Measurements from ENCODE around the gene CNDP1. TPM values are rescaled to one million over a fixed set of nuclear protein-coding genes. Genes with fewer than 3 reads are reported as not detected.
A peak's percentile ranks its signal among the peaks of the same experiment; 100 is the strongest.

CNDP1 gene
- total and polyA plus RNA-seq, 4 donors = 0.61 to 2.4 (median 1.2) TPM

DNA sequence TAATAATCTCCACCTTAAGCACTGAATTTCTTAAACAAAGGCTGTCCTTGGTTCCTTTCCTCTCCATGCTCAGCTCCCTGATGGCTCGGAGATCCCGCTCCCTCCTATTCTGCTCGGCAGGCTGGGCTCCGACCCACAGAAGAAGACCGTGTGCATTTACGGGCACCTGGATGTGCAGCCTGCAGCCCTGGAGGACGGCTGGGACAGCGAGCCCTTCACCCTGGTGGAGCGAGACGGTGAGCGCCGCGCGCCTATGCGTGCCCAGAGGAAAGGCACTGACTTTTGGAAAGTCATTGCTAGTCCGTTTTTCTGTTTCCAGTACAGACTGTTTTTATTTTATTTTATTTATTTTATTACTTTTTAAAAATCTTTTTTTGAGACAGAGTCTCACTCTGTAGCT, 28.5 kb upstream of the CNDP1 start:
- peaks cover 82% of the 10 kb centered on the region for H3K36me3 ChIP-seq (ENCODE audit: control insufficient read depth, insufficient read depth, low read length)
- WGBS (ENCODE audit: insufficient coverage) = 88% methylated on average over 8 of the region's 16 CpGs
- peaks cover 18% of the 10 kb centered on the region for H3K4me1 ChIP-seq (ENCODE audit: control insufficient read depth, insufficient read depth, low read length)
- H3K4me3 ChIP-seq (ENCODE audit: low read depth, low read length) = no peak overlapping the region
- no peaks in the 10 kb centered on the region for H3K27me3 ChIP-seq (ENCODE audit: control insufficient read depth, insufficient read depth, low read length)
- no peak for DNase-seq (ENCODE audit: low read depth in 4 of 6, low spot score in 6 of 6)
- no peak overlapping the region for H3K27ac ChIP-seq (ENCODE audit: low read depth, low read length)
- H3K9me3 ChIP-seq (ENCODE audit: control insufficient read depth, insufficient read depth, low read length) = no peaks in the 10 kb centered on the region

DNA sequence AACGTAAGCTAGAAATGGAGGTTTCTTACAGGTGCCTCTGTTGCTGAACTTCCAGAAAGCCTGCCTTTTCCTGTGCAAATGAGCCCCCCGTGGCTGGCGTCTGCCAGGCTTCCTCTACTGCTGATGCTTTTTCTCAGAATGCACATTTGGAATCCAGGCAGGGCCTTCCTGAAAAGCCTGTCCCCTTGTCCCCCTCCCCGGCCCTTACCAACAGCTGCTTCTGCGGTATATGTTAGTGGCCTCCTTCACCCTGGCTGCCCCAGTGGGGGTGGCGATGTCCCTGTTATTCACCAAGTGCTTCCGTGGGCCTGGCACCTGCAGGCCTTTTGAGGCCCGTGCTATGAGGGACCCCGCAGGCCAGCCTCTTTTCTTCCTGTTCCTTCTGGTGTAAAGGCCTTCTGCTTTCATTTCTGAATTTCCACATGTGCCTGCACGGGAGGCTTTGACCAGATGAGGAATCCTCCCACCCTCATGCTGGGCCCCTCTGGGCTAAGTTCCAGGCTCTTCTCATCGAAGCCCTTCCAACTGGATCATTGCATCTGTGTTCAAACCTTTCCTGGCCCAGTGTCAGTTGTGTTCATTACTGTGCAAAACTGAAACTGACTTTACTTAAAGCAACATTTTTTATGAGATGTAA, 27.7 kb upstream of the CNDP1 start:
- 31% methylated on average over 11 of the region's 11 CpGs for WGBS (ENCODE audit: insufficient coverage)

DNA sequence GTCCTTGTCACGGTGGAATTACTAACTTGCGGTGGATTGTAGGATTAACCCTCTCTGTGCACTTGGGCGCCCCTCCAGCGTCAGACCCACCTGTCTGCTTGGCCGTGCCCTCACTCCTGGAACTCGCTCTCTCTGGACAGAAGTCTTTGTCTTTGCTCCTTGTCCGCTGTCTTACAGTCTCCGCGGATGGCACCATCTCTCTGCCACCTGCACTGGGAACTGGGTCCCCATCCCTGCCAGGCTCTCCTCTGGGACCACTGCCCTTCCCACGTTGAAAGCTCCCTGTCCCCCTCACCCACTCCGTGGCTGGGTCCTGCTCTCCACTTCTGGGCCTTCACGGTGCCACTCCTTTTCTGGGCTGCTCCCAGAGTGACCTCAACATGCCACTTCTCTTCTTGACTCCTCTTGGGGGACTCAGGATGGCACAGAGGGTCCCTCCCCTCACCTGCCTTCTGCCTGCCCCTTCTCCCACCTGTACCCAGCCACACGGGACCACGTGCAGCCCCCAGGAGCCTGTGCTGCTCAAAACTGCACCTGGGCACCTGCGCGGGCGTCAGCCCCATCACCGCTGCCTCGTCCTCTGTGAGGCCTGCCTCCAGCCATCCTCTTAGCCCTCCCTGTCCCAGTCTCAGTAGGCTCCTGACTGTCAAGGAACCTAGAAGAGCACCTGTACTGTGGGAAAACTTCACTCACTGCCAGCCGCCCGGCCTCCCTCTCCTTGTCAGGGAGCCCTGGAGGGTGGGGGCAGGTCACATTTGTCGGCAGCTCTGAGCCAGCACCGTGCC, 27.0 kb upstream of the CNDP1 start:
- H3K27ac ChIP-seq (ENCODE audit: low read depth, low read length) = no peak overlapping the region

More for the DNA sequence above, 27.7 kb upstream of the CNDP1 start:
- no peaks in the 10 kb centered on the region for H3K9me3 ChIP-seq (ENCODE audit: control insufficient read depth, insufficient read depth, low read length)
- DNase-seq (ENCODE audit: low read depth in 4 of 6, low spot score in 6 of 6) = peak in 3 of 6 donors; percentile 14 to 75 (median 25)
- no peak overlapping the region for H3K4me3 ChIP-seq (ENCODE audit: low read depth, low read length)
- H3K27me3 ChIP-seq (ENCODE audit: control insufficient read depth, insufficient read depth, low read length) = no peaks in the 10 kb centered on the region
- H3K27ac ChIP-seq (ENCODE audit: low read depth, low read length) = no peak overlapping the region
- H3K36me3 ChIP-seq (ENCODE audit: control insufficient read depth, insufficient read depth, low read length) = peaks cover 83% of the 10 kb centered on the region
- peaks cover 18% of the 10 kb centered on the region for H3K4me1 ChIP-seq (ENCODE audit: control insufficient read depth, insufficient read depth, low read length)

DNA sequence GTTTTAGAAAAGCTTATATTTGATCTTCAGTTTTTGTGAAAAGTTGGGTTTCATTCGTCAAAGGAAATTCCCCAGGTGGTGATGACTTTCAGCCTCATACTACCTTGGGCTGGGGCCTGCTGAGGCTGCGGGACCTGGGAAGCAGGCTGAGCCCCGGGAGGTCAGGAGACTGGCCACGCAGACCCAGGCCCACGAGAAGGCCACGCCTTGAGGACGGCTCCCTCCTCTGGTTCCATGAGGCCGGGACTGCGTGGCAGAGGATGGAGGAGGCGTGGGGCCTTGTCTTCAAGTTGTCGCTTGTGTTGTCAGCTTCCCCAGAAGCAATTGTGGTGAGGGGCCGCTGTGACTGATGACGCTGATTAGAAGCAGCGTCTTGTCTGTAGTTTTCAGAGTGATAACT, 26.4 kb upstream of the CNDP1 start:
- no peak for DNase-seq (ENCODE audit: low read depth in 4 of 6, low spot score in 6 of 6)
- WGBS (ENCODE audit: insufficient coverage) = 95% methylated on average over 14 of the region's 14 CpGs
- Histone ChIP-seq H3K27me3 (ENCODE audit: control insufficient read depth, insufficient read depth, low read length) (no peaks in the 10 kb centered on the region), H3K9me3 (ENCODE audit: control insufficient read depth, insufficient read depth, low read length) (no peaks in the 10 kb centered on the region), H3K4me1 (ENCODE audit: control insufficient read depth, insufficient read depth, low read length) (peaks cover 29% of the 10 kb centered on the region), H3K36me3 (ENCODE audit: control insufficient read depth, insufficient read depth, low read length) (peaks cover 85% of the 10 kb centered on the region), H3K4me3 (ENCODE audit: low read depth, low read length) (no peak overlapping the region), H3K27ac (ENCODE audit: low read depth, low read length) (no peak overlapping the region)

More for the DNA sequence above, 27.0 kb upstream of the CNDP1 start:
- H3K4me3 ChIP-seq (ENCODE audit: low read depth, low read length) = no peak overlapping the region
- peaks cover 83% of the 10 kb centered on the region for H3K36me3 ChIP-seq (ENCODE audit: control insufficient read depth, insufficient read depth, low read length)
- H3K4me1 ChIP-seq (ENCODE audit: control insufficient read depth, insufficient read depth, low read length) = peaks cover 23% of the 10 kb centered on the region
- WGBS (ENCODE audit: insufficient coverage) = 75% methylated on average over 23 of the region's 23 CpGs
- no peak for DNase-seq (ENCODE audit: low read depth in 4 of 6, low spot score in 6 of 6)
- no peaks in the 10 kb centered on the region for H3K9me3 ChIP-seq (ENCODE audit: control insufficient read depth, insufficient read depth, low read length)
- no peaks in the 10 kb centered on the region for H3K27me3 ChIP-seq (ENCODE audit: control insufficient read depth, insufficient read depth, low read length)

DNA sequence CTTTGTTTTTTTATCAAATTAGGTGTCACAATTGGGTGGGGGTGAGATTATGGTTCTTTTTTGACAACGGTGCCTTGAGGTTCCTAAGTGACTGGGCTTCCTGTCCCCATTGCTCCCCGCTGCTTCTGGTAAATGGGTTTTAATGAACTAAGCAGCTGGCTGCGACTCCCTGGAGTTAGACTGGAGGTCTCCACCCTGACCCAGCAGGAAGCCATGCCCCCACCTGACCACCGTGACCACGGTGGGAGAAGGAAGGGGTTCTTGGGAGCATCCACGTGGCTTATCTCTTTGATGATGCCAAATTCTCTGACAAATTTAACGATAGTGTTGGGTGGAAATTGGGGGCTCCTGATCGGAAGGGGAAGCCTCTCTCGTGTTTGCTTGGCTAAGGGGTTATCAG, 25.9 kb upstream of the CNDP1 start:
- Histone ChIP-seq H3K4me1 (ENCODE audit: control insufficient read depth, insufficient read depth, low read length) (peaks cover 30% of the 10 kb centered on the region), H3K27me3 (ENCODE audit: control insufficient read depth, insufficient read depth, low read length) (no peaks in the 10 kb centered on the region), H3K36me3 (ENCODE audit: control insufficient read depth, insufficient read depth, low read length) (peaks cover 89% of the 10 kb centered on the region), H3K4me3 (ENCODE audit: low read depth, low read length) (no peak overlapping the region), H3K9me3 (ENCODE audit: control insufficient read depth, insufficient read depth, low read length) (no peaks in the 10 kb centered on the region), H3K27ac (ENCODE audit: low read depth, low read length) (no peak overlapping the region)
- 92% methylated on average over 8 of the region's 9 CpGs for WGBS (ENCODE audit: insufficient coverage)
- DNase-seq (ENCODE audit: low read depth in 4 of 6, low spot score in 6 of 6) = no peak

DNA sequence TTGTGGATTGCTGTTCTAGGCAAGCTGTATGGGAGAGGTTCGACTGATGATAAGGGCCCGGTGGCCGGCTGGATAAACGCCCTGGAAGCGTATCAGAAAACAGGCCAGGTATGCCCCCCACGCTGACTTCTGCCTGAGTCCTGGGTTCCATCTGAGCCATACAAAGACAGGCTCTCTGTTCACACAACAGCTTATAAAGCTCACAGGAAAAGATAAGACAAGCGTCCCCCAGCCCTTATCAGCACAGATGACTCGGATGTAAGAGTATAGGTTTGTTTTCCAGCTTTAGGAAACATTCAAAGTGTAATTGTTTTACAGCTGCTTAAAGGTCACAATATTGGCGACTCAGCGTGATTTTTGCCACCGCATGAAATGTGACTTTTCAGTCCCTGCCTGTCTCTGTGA, 25.5 kb upstream of the CNDP1 start:
- H3K4me3 ChIP-seq (ENCODE audit: low read depth, low read length) = no peak overlapping the region
- H3K27ac ChIP-seq (ENCODE audit: low read depth, low read length) = no peak overlapping the region
- DNase-seq (ENCODE audit: low read depth in 4 of 6, low spot score in 6 of 6) = no peak
- H3K36me3 ChIP-seq (ENCODE audit: control insufficient read depth, insufficient read depth, low read length) = peaks cover 89% of the 10 kb centered on the region
- no peaks in the 10 kb centered on the region for H3K27me3 ChIP-seq (ENCODE audit: control insufficient read depth, insufficient read depth, low read length)
- H3K9me3 ChIP-seq (ENCODE audit: control insufficient read depth, insufficient read depth, low read length) = no peaks in the 10 kb centered on the region
- peaks cover 30% of the 10 kb centered on the region for H3K4me1 ChIP-seq (ENCODE audit: control insufficient read depth, insufficient read depth, low read length)
- WGBS (ENCODE audit: insufficient coverage) = 92% methylated on average over 9 of the region's 11 CpGs

DNA sequence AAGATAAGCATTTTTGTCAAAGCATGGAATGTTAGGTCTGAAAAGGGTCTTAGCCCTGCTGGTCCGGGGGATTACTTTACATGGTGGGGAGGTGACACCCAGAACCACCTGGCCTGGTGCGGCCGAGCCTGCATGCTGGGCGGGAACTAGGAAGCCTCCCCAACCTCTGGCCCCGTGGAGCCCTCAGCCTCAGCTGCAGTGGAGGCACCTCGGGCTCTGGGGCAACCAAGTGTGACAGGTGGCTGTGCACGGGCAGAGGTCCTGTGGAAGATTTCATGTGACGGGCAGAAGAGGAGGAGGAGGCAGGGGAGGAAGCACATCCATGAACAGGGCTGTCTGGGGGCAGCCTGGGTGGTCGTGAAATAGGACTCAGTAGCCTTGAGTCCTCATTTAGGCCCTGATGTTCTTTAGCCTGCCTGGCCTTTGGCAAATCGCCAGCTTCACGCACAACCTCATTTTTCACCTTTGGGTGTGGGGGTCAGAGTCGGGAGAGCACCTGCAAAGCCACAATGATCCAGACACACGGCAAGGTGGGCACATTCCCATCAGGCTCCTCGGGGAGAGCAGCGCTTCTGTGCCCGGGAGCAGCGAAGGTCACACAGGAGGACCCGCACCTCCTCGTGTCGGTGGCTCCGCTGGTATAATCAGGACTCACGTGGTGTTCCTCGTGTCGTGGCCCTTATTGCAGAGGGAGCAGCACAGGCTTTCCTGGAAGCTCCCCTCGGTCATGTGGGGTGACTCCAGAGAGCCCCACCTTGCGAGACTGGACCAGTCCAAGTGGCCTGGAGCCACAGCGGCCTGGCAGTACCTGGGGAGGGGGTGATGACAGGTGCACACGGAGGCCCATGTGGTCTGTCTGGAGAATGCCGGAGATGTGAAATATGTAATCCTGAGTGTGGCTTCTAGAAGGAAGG, 24.2 kb upstream of the CNDP1 start:
- Histone ChIP-seq H3K4me1 (ENCODE audit: control insufficient read depth, insufficient read depth, low read length) (peaks cover 30% of the 10 kb centered on the region), H3K9me3 (ENCODE audit: control insufficient read depth, insufficient read depth, low read length) (no peaks in the 10 kb centered on the region), H3K36me3 (ENCODE audit: control insufficient read depth, insufficient read depth, low read length) (peaks cover 89% of the 10 kb centered on the region), H3K27me3 (ENCODE audit: control insufficient read depth, insufficient read depth, low read length) (no peaks in the 10 kb centered on the region), H3K4me3 (ENCODE audit: low read depth, low read length) (no peak overlapping the region), H3K27ac (ENCODE audit: low read depth, low read length) (no peak overlapping the region)
- 91% methylated on average over 28 of the region's 29 CpGs for WGBS (ENCODE audit: insufficient coverage)
- DNase-seq (ENCODE audit: low read depth in 4 of 6, low spot score in 6 of 6) = no peak

DNA sequence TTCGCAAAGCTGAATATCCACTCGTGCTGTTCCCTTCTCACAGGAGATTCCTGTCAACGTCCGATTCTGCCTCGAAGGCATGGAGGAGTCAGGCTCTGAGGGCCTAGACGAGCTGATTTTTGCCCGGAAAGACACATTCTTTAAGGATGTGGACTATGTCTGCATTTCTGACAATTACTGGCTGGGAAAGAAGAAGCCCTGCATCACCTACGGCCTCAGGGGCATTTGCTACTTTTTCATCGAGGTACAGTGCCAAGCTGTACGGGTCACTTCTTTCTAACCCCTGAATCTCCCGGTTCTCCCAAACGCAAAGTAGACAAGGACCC, 23.6 kb upstream of the CNDP1 start:
- H3K36me3 ChIP-seq (ENCODE audit: control insufficient read depth, insufficient read depth, low read length) = peaks cover 90% of the 10 kb centered on the region
- no peaks in the 10 kb centered on the region for H3K9me3 ChIP-seq (ENCODE audit: control insufficient read depth, insufficient read depth, low read length)
- peaks cover 28% of the 10 kb centered on the region for H3K4me1 ChIP-seq (ENCODE audit: control insufficient read depth, insufficient read depth, low read length)
- 96% methylated on average over 12 of the region's 12 CpGs for WGBS (ENCODE audit: insufficient coverage)
- no peak for DNase-seq (ENCODE audit: low read depth in 4 of 6, low spot score in 6 of 6)
- no peak overlapping the region for H3K4me3 ChIP-seq (ENCODE audit: low read depth, low read length)
- H3K27ac ChIP-seq (ENCODE audit: low read depth, low read length) = no peak overlapping the region
- H3K27me3 ChIP-seq (ENCODE audit: control insufficient read depth, insufficient read depth, low read length) = no peaks in the 10 kb centered on the region

DNA sequence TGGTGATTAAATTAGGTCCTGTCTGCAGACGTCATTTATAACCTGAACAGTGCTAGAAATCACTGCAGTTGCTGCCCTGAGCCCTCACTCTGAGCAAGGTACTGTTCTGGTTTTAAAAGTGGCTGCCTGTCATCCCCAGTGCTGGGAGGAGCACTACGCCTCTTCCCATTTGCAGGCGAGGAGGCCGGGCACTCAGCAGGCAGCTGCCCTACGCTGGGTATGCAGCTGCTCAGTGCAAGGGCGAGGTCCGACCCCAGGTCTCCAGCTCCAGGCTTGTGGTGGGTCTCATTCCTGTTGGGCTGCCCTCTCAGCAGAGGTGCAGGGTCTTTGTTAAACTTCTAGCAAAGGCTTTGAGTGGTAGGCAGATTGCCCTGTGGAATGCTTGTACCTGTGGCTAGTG, 22.5 kb upstream of the CNDP1 start:
- DNase-seq (ENCODE audit: low read depth in 4 of 6, low spot score in 6 of 6) = no peak
- Histone ChIP-seq H3K4me1 (ENCODE audit: control insufficient read depth, insufficient read depth, low read length) (peaks cover 18% of the 10 kb centered on the region), H3K9me3 (ENCODE audit: control insufficient read depth, insufficient read depth, low read length) (no peaks in the 10 kb centered on the region), H3K36me3 (ENCODE audit: control insufficient read depth, insufficient read depth, low read length) (peaks cover 90% of the 10 kb centered on the region), H3K4me3 (ENCODE audit: low read depth, low read length) (no peak overlapping the region), H3K27ac (ENCODE audit: low read depth, low read length) (no peak overlapping the region), H3K27me3 (ENCODE audit: control insufficient read depth, insufficient read depth, low read length) (no peaks in the 10 kb centered on the region)
- 71% methylated on average over 7 of the region's 7 CpGs for WGBS (ENCODE audit: insufficient coverage)
